ENCODE measurements around the gene SOCS7. TPM values are rescaled to one million over a fixed set of nuclear protein-coding genes. Genes with fewer than 3 reads are reported as not detected.

The SOCS7 gene
- total and polyA plus RNA-seq, 10 of the 15 experiments (the other 5 are each of a cell fraction or from before 2014, with no cell fraction given), result 0.68 to 12.8 (median 7.3) TPM

- intact Hi-C loops (cut with micrococcal nuclease; ENCODE audit: unreplicated experiment), result no loop called here
- in situ Hi-C loops (cut with MboI), result loop anchor here (25.0 kb wide), 2 partner anchors 558 to 883 kb away; no protein-coding TSS in a partner anchor
- no peak overlapping the region for H3K27ac ChIP-seq (ENCODE audit: control insufficient read depth, insufficient read depth)
- CTCF ChIA-PET, result interaction anchor here (1.3 to 3.1 kb wide), 2 partner anchors 46 to 62 kb away, joined by 4 to 12 read pairs; no protein-coding TSS in a partner anchor
- ATAC-seq, result no peak
- SMC1A ChIA-PET (ENCODE audit: uncharacterized antibody, unreplicated experiment), result interaction anchor here (1.1 to 1.5 kb wide), 2 partner anchors 19 to 46 kb away, joined by 3 to 4 read pairs; no protein-coding TSS in a partner anchor
- POLR2A ChIA-PET, result no interaction called here
- H3K36me3 ChIP-seq (ENCODE audit: control insufficient read depth in 2 of 2, insufficient read depth in 2 of 2, low read length in 1 of 2), result peaks cover 5 to 8% of the 10 kb centered on the region in 2 experiments; a peak in 3 of 4 replicates
- no peaks in the 10 kb centered on the region for H3K4me1 ChIP-seq (ENCODE audit: control insufficient read depth, insufficient read depth, low read length)
- RAD21 ChIA-PET (ENCODE audit: unreplicated experiment), result no interaction called here
- TF ChIP-seq ZNF384 (IDR thresholded peaks at IDR 0.05; ENCODE audit: borderline replicate concordance, low read depth, low read length), result no peak
- TF ChIP-seq, protein P1, sequence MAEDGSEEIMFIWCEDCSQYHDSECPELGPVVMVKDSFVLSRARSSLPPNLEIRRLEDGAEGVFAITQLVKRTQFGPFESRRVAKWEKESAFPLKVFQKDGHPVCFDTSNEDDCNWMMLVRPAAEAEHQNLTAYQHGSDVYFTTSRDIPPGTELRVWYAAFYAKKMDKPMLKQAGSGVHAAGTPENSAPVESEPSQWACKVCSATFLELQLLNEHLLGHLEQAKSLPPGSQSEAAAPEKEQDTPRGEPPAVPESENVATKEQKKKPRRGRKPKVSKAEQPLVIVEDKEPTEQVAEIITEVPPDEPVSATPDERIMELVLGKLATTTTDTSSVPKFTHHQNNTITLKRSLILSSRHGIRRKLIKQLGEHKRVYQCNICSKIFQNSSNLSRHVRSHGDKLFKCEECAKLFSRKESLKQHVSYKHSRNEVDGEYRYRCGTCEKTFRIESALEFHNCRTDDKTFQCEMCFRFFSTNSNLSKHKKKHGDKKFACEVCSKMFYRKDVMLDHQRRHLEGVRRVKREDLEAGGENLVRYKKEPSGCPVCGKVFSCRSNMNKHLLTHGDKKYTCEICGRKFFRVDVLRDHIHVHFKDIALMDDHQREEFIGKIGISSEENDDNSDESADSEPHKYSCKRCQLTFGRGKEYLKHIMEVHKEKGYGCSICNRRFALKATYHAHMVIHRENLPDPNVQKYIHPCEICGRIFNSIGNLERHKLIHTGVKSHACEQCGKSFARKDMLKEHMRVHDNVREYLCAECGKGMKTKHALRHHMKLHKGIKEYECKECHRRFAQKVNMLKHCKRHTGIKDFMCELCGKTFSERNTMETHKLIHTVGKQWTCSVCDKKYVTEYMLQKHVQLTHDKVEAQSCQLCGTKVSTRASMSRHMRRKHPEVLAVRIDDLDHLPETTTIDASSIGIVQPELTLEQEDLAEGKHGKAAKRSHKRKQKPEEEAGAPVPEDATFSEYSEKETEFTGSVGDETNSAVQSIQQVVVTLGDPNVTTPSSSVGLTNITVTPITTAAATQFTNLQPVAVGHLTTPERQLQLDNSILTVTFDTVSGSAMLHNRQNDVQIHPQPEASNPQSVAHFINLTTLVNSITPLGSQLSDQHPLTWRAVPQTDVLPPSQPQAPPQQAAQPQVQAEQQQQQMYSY (CRISPR knock-in tag; IDR thresholded peaks at IDR 0.05), result no peak
- no peak for TF ChIP-seq ATF7 (IDR thresholded peaks at IDR 0.05; ENCODE audit: low read depth)
- no peak for TF ChIP-seq MYB (IDR thresholded peaks at IDR 0.05; ENCODE audit: borderline replicate concordance, low read depth, low read length)
- TF ChIP-seq ETV6 (conservative IDR thresholded peaks at IDR 0.05 in 1 of 2, IDR thresholded peaks at IDR 0.05 in 1 of 2; ENCODE audit: borderline replicate concordance in 1 of 2, low read depth in 1 of 2), result no peak
- no peak for TF ChIP-seq SMAD1 (IDR thresholded peaks at IDR 0.05; ENCODE audit: low read depth, partially characterized antibody)
- TF ChIP-seq, protein P2, sequence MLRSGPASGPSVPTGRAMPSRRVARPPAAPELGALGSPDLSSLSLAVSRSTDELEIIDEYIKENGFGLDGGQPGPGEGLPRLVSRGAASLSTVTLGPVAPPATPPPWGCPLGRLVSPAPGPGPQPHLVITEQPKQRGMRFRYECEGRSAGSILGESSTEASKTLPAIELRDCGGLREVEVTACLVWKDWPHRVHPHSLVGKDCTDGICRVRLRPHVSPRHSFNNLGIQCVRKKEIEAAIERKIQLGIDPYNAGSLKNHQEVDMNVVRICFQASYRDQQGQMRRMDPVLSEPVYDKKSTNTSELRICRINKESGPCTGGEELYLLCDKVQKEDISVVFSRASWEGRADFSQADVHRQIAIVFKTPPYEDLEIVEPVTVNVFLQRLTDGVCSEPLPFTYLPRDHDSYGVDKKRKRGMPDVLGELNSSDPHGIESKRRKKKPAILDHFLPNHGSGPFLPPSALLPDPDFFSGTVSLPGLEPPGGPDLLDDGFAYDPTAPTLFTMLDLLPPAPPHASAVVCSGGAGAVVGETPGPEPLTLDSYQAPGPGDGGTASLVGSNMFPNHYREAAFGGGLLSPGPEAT (IDR thresholded peaks at IDR 0.05; ENCODE audit: low read depth), result no peak
- TF ChIP-seq ZNF24 (IDR thresholded peaks at IDR 0.05), result no peak
- no peak for TF ChIP-seq CREB1 (IDR thresholded peaks at IDR 0.05; ENCODE audit: low read depth)
- TF ChIP-seq HDGF (IDR thresholded peaks at IDR 0.05), result no peak
- no peak for TF ChIP-seq POLR2A (IDR thresholded peaks at IDR 0.05; ENCODE audit: low read depth, low read length)
- TF ChIP-seq, protein P3, sequence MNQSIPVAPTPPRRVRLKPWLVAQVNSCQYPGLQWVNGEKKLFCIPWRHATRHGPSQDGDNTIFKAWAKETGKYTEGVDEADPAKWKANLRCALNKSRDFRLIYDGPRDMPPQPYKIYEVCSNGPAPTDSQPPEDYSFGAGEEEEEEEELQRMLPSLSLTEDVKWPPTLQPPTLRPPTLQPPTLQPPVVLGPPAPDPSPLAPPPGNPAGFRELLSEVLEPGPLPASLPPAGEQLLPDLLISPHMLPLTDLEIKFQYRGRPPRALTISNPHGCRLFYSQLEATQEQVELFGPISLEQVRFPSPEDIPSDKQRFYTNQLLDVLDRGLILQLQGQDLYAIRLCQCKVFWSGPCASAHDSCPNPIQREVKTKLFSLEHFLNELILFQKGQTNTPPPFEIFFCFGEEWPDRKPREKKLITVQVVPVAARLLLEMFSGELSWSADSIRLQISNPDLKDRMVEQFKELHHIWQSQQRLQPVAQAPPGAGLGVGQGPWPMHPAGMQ (IDR thresholded peaks at IDR 0.05; ENCODE audit: borderline replicate concordance), result no peak
- no peak for TF ChIP-seq TBL1XR1 (IDR thresholded peaks at IDR 0.05; ENCODE audit: low read depth, low read length)
- no peak for TF ChIP-seq TCF12 (IDR thresholded peaks at IDR 0.05; ENCODE audit: low read depth, low read length)
- no peak for TF ChIP-seq BCL3 (IDR thresholded peaks at IDR 0.05; ENCODE audit: borderline replicate concordance, insufficient read depth, low read depth, low read length, poor library complexity, severe bottlenecking)
- no peaks in the 10 kb centered on the region for H4K20me1 ChIP-seq (ENCODE audit: control insufficient read depth, insufficient read depth)
- H3K79me2 ChIP-seq (ENCODE audit: control insufficient read depth, insufficient read depth, low read length), result no peaks in the 10 kb centered on the region
- WGBS (ENCODE audit: insufficient coverage, insufficient replicate concordance, low lambda C conversion rate, missing lambda C conversion rate), result 100% methylated on average over 4 of the region's 4 CpGs
- BruUV-seq (replicated peaks), result no TSS peak
- no peak overlapping the region for H3K9ac ChIP-seq (ENCODE audit: control insufficient read depth, insufficient read depth, low read length)
- no peak overlapping the region for H3K4me3 ChIP-seq
- no peaks in the 10 kb centered on the region for H3K9me3 ChIP-seq (replicated peaks; ENCODE audit: control insufficient read depth, insufficient read depth, low read length)
- no peaks in the 10 kb centered on the region for H3K27me3 ChIP-seq (replicated peaks in 1 of 2; ENCODE audit: control insufficient read depth in 2 of 2, insufficient read depth in 2 of 2, low read length in 1 of 2)
- DNase-seq (ENCODE audit: low read depth, low spot score), result no peak
- no peak overlapping the region for H2AFZ ChIP-seq (ENCODE audit: control insufficient read depth, low read depth, low read length)
- no peak for FAIRE-seq
- no peak overlapping the region for H3K4me2 ChIP-seq (ENCODE audit: control insufficient read depth, insufficient read depth)
Measured at GRCh38 chr17:38395090-38395489, 43.4 kb downstream of the SOCS7 start.

Data from GM12878 (cell line).